Measurements from ENCODE around the gene MLH1.

Gene MLH1

DNA sequence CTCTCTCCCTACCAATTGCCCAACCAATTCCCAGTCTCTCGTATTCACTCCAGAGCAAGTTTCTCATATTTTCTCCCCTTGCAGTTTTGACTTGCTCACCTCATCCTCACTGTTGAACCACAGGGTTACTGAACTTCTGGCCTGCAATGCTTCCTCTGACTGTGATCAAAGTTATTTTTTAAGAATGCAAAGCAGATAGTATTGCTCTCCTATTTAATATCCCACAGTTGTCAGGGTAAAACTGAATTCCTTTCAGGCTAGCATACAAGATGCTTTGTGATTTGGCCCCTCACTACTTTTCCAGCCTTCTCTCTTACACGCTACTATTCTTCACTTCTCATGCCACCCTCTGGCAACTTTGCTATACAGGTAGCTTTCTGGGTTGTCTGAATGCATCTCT is 100.2 kb downstream of the MLH1 start:
- no peak overlapping the region for H3K27ac ChIP-seq (ENCODE audit: low read depth, low read length, poor library complexity, severe bottlenecking)
- no peak for TF ChIP-seq EZH2 (IDR thresholded peaks at IDR 0.05; ENCODE audit: borderline replicate concordance, low read length)
- TF ChIP-seq, protein P1, sequence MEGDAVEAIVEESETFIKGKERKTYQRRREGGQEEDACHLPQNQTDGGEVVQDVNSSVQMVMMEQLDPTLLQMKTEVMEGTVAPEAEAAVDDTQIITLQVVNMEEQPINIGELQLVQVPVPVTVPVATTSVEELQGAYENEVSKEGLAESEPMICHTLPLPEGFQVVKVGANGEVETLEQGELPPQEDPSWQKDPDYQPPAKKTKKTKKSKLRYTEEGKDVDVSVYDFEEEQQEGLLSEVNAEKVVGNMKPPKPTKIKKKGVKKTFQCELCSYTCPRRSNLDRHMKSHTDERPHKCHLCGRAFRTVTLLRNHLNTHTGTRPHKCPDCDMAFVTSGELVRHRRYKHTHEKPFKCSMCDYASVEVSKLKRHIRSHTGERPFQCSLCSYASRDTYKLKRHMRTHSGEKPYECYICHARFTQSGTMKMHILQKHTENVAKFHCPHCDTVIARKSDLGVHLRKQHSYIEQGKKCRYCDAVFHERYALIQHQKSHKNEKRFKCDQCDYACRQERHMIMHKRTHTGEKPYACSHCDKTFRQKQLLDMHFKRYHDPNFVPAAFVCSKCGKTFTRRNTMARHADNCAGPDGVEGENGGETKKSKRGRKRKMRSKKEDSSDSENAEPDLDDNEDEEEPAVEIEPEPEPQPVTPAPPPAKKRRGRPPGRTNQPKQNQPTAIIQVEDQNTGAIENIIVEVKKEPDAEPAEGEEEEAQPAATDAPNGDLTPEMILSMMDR (IDR thresholded peaks at IDR 0.05; ENCODE audit: low read length) = no peak
- H3K36me3 ChIP-seq (ENCODE audit: insufficient read depth, low read length) = no peaks in the 10 kb centered on the region
- H3K9me3 ChIP-seq (ENCODE audit: low read length) = no peaks in the 10 kb centered on the region
- H3K9me2 ChIP-seq (ENCODE audit: low read depth, low read length) = no peaks in the 10 kb centered on the region
- no peak overlapping the region for H3K4me2 ChIP-seq (ENCODE audit: low read length)
- H3K27me3 ChIP-seq (ENCODE audit: insufficient read depth, low read length) = no peaks in the 10 kb centered on the region
- H3K4me1 ChIP-seq (ENCODE audit: insufficient read depth, low read length, severe bottlenecking) = no peaks in the 10 kb centered on the region
- no peaks in the 10 kb centered on the region for H4K20me1 ChIP-seq (ENCODE audit: insufficient read depth, low read length)
- H3K79me2 ChIP-seq (ENCODE audit: insufficient read depth, low read length) = no peaks in the 10 kb centered on the region
- H3K9ac ChIP-seq (ENCODE audit: low read length) = no peak overlapping the region
- no peaks in the 10 kb centered on the region for H3F3A ChIP-seq (ENCODE audit: insufficient read depth, low read length)
- no peak overlapping the region for H3K4me3 ChIP-seq (ENCODE audit: low read depth, low read length, poor library complexity, severe bottlenecking)
- no peak overlapping the region for H2AFZ ChIP-seq (ENCODE audit: low read length)

DNA sequence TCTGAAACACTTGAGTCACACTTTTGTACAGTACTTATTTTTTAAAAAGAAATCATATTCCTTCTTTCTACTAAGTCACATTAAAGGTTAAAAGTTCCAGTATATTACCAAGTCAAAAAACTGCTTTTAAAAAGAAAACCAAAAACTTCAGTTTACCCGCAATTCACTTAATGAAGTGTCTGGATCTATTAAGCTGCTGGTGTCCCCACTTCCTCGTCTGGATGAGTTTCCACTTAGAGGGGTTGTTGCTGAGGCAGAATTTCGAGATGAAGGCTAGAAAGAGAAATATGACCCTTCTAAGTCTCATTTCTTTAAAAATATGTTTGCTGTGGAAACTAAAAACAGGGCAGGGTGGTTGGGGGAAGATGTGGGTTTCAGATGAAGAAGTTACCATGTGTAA is 101.3 kb downstream of the MLH1 start:
- no peaks in the 10 kb centered on the region for H3K79me2 ChIP-seq (ENCODE audit: insufficient read depth, low read length)
- H4K20me1 ChIP-seq (ENCODE audit: insufficient read depth, low read length) = no peaks in the 10 kb centered on the region
- H3K9ac ChIP-seq (ENCODE audit: low read length) = no peak overlapping the region
- no peaks in the 10 kb centered on the region for H3K9me2 ChIP-seq (ENCODE audit: low read depth, low read length)
- no peak for TF ChIP-seq EZH2 (IDR thresholded peaks at IDR 0.05; ENCODE audit: borderline replicate concordance, low read length)
- TF ChIP-seq, protein P1 (IDR thresholded peaks at IDR 0.05; ENCODE audit: low read length) = no peak
- no peak overlapping the region for H3K4me2 ChIP-seq (ENCODE audit: low read length)
- no peak overlapping the region for H2AFZ ChIP-seq (ENCODE audit: low read length)
- H3K36me3 ChIP-seq (ENCODE audit: insufficient read depth, low read length) = no peaks in the 10 kb centered on the region
- H3F3A ChIP-seq (ENCODE audit: insufficient read depth, low read length) = no peaks in the 10 kb centered on the region
- H3K9me3 ChIP-seq (ENCODE audit: low read length) = no peaks in the 10 kb centered on the region
- H3K27ac ChIP-seq (ENCODE audit: low read depth, low read length, poor library complexity, severe bottlenecking) = no peak overlapping the region
- H3K4me3 ChIP-seq (ENCODE audit: low read depth, low read length, poor library complexity, severe bottlenecking) = no peak overlapping the region
- H3K27me3 ChIP-seq (ENCODE audit: insufficient read depth, low read length) = no peaks in the 10 kb centered on the region
- no peaks in the 10 kb centered on the region for H3K4me1 ChIP-seq (ENCODE audit: insufficient read depth, low read length, severe bottlenecking)

DNA sequence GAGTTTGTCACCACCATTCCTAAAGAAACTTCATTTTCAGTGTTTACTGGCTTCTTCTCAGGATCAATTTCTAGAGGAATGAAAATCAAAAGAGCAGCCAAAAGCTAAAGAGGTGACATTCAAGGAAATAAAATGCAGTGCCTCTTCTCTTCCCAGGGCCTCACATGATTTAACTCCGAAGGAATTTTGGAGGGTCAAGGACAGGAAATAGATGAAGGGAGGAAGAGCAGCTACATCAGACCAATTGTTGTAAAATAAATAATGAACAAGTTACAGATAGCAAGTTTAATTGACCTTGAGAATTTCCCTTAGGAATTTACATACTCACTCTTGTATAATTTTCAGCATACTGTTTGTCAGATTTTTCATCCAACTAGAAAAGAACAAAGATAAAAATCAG is 103.0 kb downstream of the MLH1 start:
- no peak overlapping the region for H3K27ac ChIP-seq (ENCODE audit: low read depth, low read length, poor library complexity, severe bottlenecking)
- no peaks in the 10 kb centered on the region for H3K4me1 ChIP-seq (ENCODE audit: insufficient read depth, low read length, severe bottlenecking)
- no peaks in the 10 kb centered on the region for H3K9me3 ChIP-seq (ENCODE audit: low read length)
- H3K27me3 ChIP-seq (ENCODE audit: insufficient read depth, low read length) = no peaks in the 10 kb centered on the region
- H3K79me2 ChIP-seq (ENCODE audit: insufficient read depth, low read length) = no peaks in the 10 kb centered on the region
- H3K4me2 ChIP-seq (ENCODE audit: low read length) = no peak overlapping the region
- no peak overlapping the region for H2AFZ ChIP-seq (ENCODE audit: low read length)
- H3K4me3 ChIP-seq (ENCODE audit: low read depth, low read length, poor library complexity, severe bottlenecking) = no peak overlapping the region
- no peaks in the 10 kb centered on the region for H3K9me2 ChIP-seq (ENCODE audit: low read depth, low read length)
- no peaks in the 10 kb centered on the region for H3F3A ChIP-seq (ENCODE audit: insufficient read depth, low read length)
- H3K36me3 ChIP-seq (ENCODE audit: insufficient read depth, low read length) = no peaks in the 10 kb centered on the region
- no peak overlapping the region for H3K9ac ChIP-seq (ENCODE audit: low read length)
- H4K20me1 ChIP-seq (ENCODE audit: insufficient read depth, low read length) = no peaks in the 10 kb centered on the region
- TF ChIP-seq EZH2 (IDR thresholded peaks at IDR 0.05; ENCODE audit: borderline replicate concordance, low read length) = no peak
- TF ChIP-seq, protein P1 (IDR thresholded peaks at IDR 0.05; ENCODE audit: low read length) = no peak
